K562 (cell line): ENCODE data around the gene FAM78A. TPM values are rescaled to one million over a fixed set of nuclear protein-coding genes. Genes with fewer than 3 reads are reported as not detected.

Experiments used
- ATAC-seq: fragments of 200-7000 bp; cut with Tn5 transposase; 3 replicates; pipeline ENCODE4 v1.9.1; 2020; ENCODE audit warnings: moderate library complexity
- BruUV-seq: library from RNA; stranded (reverse); fragments of 400-500 nt; replicated peaks from 2 replicates; lab custom pipeline; 2021; lab: Mats Ljungman, UMichigan
- CTCF ChIA-PET: fragments of 300-600 bp; formaldehyde crosslinking; extraction: SDS; loops from one replicate; lab custom pipeline; 2021; ENCODE audit warnings: low intra/inter-chr PET ratio; lab: Yijun Ruan, JAX
- POLR2A ChIA-PET: fragments of 300-600, 350-650 bp; sonication (Branson Sonifier 250); formaldehyde crosslinking; extraction: SDS; loops from one replicate; lab custom pipeline; 2021; ENCODE audit warnings: antibody characterized with exemption, inconsistent platforms; lab: Yijun Ruan, JAX
- DNase-seq, 4 experiments: peaks; one replicate each; pipeline versions ENCODE4 v3.0.0 to v3.0.0-alpha.2; 2011 to 2018; ENCODE audit warnings: low spot score in 3 of 4, mixed read lengths in 3 of 4; ENCODE audit errors: extremely low read depth in 1 of 4
- FAIRE-seq: peaks from 2 replicates; lab custom pipeline; 2011; peaks lifted over from hg19 to GRCh38; lab: Jason Lieb, UNC
- H2AFZ ChIP-seq: 2 replicates; pipeline ENCODE4 v1.6.0; 2011; ENCODE audit warnings: low read depth, low read length, control low read depth, inconsistent platforms
- H3K27ac ChIP-seq: fragments of 200-600 bp; 3 replicates; pipeline ENCODE4 v1.8.0; 2011; ENCODE audit warnings: low read depth, mild to moderate bottlenecking, control low read depth, inconsistent platforms, low read length, moderate library complexity, mixed read lengths; ENCODE audit errors: extremely low read depth
- H3K27me3 ChIP-seq, 2 experiments: fragments of 300-600 bp in 1 of 2; 2 replicates in 1 of 2; 3 replicates in 1 of 2; pipeline versions ENCODE4 v1.6.0 to v1.8.0; 2011; ENCODE audit warnings: inconsistent platforms in 2 of 2, low read length in 2 of 2, mild to moderate bottlenecking in 1 of 2, mixed read lengths in 1 of 2, moderate library complexity in 1 of 2; ENCODE audit not compliant: control insufficient read depth in 2 of 2, insufficient read depth in 2 of 2
- H3K36me3 ChIP-seq: fragments of 300-600 bp; 3 replicates; pipeline ENCODE4 v1.8.0; 2011; ENCODE audit warnings: mild to moderate bottlenecking, low read length, inconsistent platforms; ENCODE audit not compliant: control insufficient read depth, insufficient read depth
- H3K4me1 ChIP-seq, 2 experiments: fragments of 200-600 bp in 1 of 2; replicated peaks in 1 of 2; 2 replicates in 1 of 2; 3 replicates in 1 of 2; pipeline versions ENCODE4 v1.5.1 to v1.8.0; 2011; ENCODE audit warnings: inconsistent platforms in 2 of 2, low read length in 2 of 2, mild to moderate bottlenecking in 1 of 2, mixed read lengths in 1 of 2, moderate library complexity in 1 of 2; ENCODE audit not compliant: control insufficient read depth in 2 of 2, insufficient read depth in 2 of 2
- H3K4me2 ChIP-seq: 2 replicates; pipeline ENCODE4 v1.6.1; 2011; ENCODE audit warnings: low read length, control low read depth, inconsistent platforms, mixed read lengths; ENCODE audit not compliant: insufficient read depth
- H3K4me3 ChIP-seq: fragments of 200-600 bp; sonication (generic), shearing (Covaris generic); 2 replicates; pipeline ENCODE4 v1.5.1; 2016; ENCODE audit warnings: control low read depth, inconsistent platforms
- H3K79me2 ChIP-seq: fragments of 200-600 bp; 3 replicates; pipeline ENCODE4 v1.8.0; 2011; ENCODE audit warnings: low read length, inconsistent platforms; ENCODE audit not compliant: control insufficient read depth, insufficient read depth
- H3K9ac ChIP-seq, 2 experiments: 2 replicates each; pipeline versions ENCODE4 v1.6.0 to v1.6.1; 2011; ENCODE audit warnings: low read depth in 2 of 2, low read length in 2 of 2, control low read depth in 1 of 2, inconsistent platforms in 1 of 2, mild to moderate bottlenecking in 1 of 2, mixed read lengths in 1 of 2; ENCODE audit not compliant: insufficient read depth in 1 of 2
- H3K9me1 ChIP-seq: one replicate; pipeline ENCODE4 v1.6.0; 2011; ENCODE audit warnings: inconsistent platforms, mild to moderate bottlenecking, low read length, moderate library complexity; ENCODE audit not compliant: control insufficient read depth, insufficient read depth
- H3K9me3 ChIP-seq: replicated peaks from 2 replicates; pipeline ENCODE4 v1.5.1; 2011; ENCODE audit warnings: low read depth, low read length, inconsistent platforms; ENCODE audit not compliant: control insufficient read depth, insufficient read depth
- H4K20me1 ChIP-seq: replicated peaks from 2 replicates; pipeline ENCODE4 v1.6.1; 2011; ENCODE audit warnings: low read length, inconsistent platforms, mixed read lengths; ENCODE audit not compliant: control insufficient read depth, insufficient read depth
- NCOR1 ChIP-seq: fragments of 450-650 bp; IDR thresholded peaks from 2 replicates; pipeline ENCODE4 v1.6.1; 2016; ENCODE audit warnings: mild to moderate bottlenecking, moderate library complexity
- WGBS: fragments of 100-300 bp; shearing (Covaris generic); methylation state at CpG from one replicate; pipeline ENCODE4 v1.1.6; 2016; ENCODE audit warnings: low coverage, mixed read lengths; ENCODE audit not compliant: insufficient coverage; ENCODE audit errors: missing lambda C conversion rate; 5-methylcytosine and 5-hydroxymethylcytosine counted together
- in situ Hi-C: fragments of 300-500 bp; cut with MboI; formaldehyde crosslinking; loops from 4 replicates; pipeline ENCODE4 v1.15.0; 2018; ENCODE audit warnings: inconsistent platforms, mixed read lengths
- intact Hi-C: fragments of 100-400 bp; cut with micrococcal nuclease; formaldehyde crosslinking; loops from 2 replicates; pipeline ENCODE4 v1.14.2; 2022
- polyA plus RNA-seq, 8 experiments: library from polyadenylated mRNA; depleted of rRNA in 4 of 8; stranded (reverse) in 5 of 8; unstranded in 3 of 8; fragments of >200 nt; fragmentation: Nextera tagmentation in 2 of 8; fragmentation: Illumina TruSeq in 1 of 8; extraction: Ambion mirVana in 2 of 8; extraction: Trizol in 1 of 8; gene quantifications; 2 replicates each; pipeline versions ENCODE4 v1.2.1 to v1.2.3, GENCODE V29; 2011 to 2014; ENCODE audit warnings: inconsistent platforms in 1 of 8, missing spikeins in 1 of 8
- total RNA-seq, 7 experiments: library from RNA; depleted of rRNA in 6 of 7; stranded (reverse); fragments of >200 nt in 6 of 7; fragmentation: Illumina TruSeq in 2 of 7; extraction: Trizol in 2 of 7; gene quantifications; 2 replicates each; pipeline versions ENCODE4 v1.2.1 to v1.2.3, GENCODE V29; 2011 to 2021; ENCODE audit warnings: low replicate concordance in 1 of 7
- TF ChIP-seq, protein P1 (sequence below), 3 experiments: fragments of 200-800 bp in 1 of 3; fragments of 250-450 bp in 1 of 3; fragments of 450-650 bp in 1 of 3; sonication (Bioruptor Pico) in 1 of 3; sonication (Bioruptor generic) in 1 of 3; formaldehyde crosslinking in 1 of 3; IDR thresholded peaks; 2 replicates each; pipeline versions ENCODE4 v1.6.1 to v1.8.0; 2016 to 2022; ENCODE audit warnings: mild to moderate bottlenecking in 2 of 3, missing genetic modification characterization in 2 of 3, missing compliant biosample characterization in 1 of 3, moderate library complexity in 1 of 3
- TF ChIP-seq, protein P2 (sequence below): sonication (generic); formaldehyde crosslinking; IDR thresholded peaks from 2 replicates; pipeline ENCODE4 v1.8.1; 2023; ENCODE audit warnings: mild to moderate bottlenecking, missing genetic modification reagents
- TF ChIP-seq, protein P3 (sequence below), 2 experiments: fragments of 450-650 bp in 1 of 2; sonication (generic) in 1 of 2; formaldehyde crosslinking; conservative IDR thresholded peaks; 2 replicates each; pipeline versions ENCODE4 v1.4.0 to v1.8.1; 2020 to 2022; ENCODE audit warnings: mild to moderate bottlenecking in 1 of 2, missing genetic modification reagents in 1 of 2
- TF ChIP-seq, protein P4 (sequence below): sonication (generic); formaldehyde crosslinking; IDR thresholded peaks from 2 replicates; pipeline ENCODE4 v1.8.1; 2023; ENCODE audit warnings: mild to moderate bottlenecking, missing genetic modification reagents
- TF ChIP-seq, protein P5 (sequence below), 2 experiments: fragments of 450-650 bp in 1 of 2; sonication (generic) in 1 of 2; formaldehyde crosslinking in 1 of 2; IDR thresholded peaks in 1 of 2; conservative IDR thresholded peaks in 1 of 2; 2 replicates each; pipeline versions ENCODE4 v1.6.1 to v1.8.1; 2016 to 2023; ENCODE audit warnings: mild to moderate bottlenecking in 2 of 2, moderate library complexity in 2 of 2, inconsistent platforms in 1 of 2, missing genetic modification reagents in 1 of 2

Gene FAM78A
- total and polyA plus RNA-seq, 9 of the 15 experiments (the other 6 are each of a cell fraction or from before 2014, with no cell fraction given), result 0.56 to 103 (median 55.2) TPM

DNA sequence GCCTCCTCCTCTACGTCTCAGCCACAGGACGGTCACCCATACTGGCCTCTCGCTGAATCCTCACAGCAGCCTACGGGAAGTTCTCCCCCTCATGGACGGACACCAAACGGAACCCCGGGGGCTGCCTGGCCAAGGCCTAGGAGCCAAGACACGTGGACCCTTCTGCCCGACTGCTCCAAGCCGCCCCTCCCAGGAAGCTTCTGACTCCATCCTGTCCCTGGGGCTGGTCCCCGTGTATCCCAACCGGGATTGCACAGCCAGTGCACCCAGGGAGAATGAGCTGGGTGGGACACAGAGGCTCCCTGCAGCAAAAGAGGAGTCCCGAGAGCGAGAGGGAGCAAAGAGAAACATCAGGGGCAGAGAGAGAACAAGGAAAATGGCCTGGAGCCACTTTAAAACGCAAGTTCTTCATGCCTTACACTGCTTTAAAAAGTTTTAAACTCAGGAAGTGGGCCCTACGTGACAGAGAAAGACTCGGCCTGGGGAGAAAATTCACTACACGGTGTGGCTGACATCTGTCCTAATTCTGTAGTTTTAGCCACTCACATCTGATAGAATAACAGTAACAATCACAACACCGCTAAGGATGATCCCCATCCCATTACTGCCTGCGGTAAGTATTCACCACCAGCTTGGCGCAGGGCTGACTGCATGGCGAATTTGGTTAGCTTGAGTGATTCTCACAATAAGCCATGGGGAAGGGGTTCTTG, 3.0 kb downstream of the FAM78A start:
- Histone ChIP-seq H3K9me3 (no peaks in the 10 kb centered on the region), H3K79me2 (peaks cover 88% of the 10 kb centered on the region), H3K27ac (peak overlapping the region; percentile 75), H3K9me1 (peaks cover 5% of the 10 kb centered on the region), H3K36me3 (peaks cover 36% of the 10 kb centered on the region), H3K4me2 (peak overlapping the region; percentile 95), H4K20me1 (0 out of 2 replicates have a peak, but pooled peaks cover 3% of the 10 kb centered on the region), H3K4me1 (peaks cover 49 to 90% of the 10 kb centered on the region in 2 experiments), H2AFZ (peak overlapping the region; percentile 90), H3K9ac (peak overlapping the region; percentile 83 to 93), H3K27me3 (no peaks in the 10 kb centered on the region), H3K4me3 (peak overlapping the region; percentile 65)
- DNase-seq (peak; percentile 94 to 96 (median 95)), FAIRE-seq (peak; percentile 77), ATAC-seq (peak; percentile 42)
- 17% methylated on average over 22 of the region's 22 CpGs for whole genome bisulfite sequencing
- ChIA-PET POLR2A (interaction anchor here (0.5 to 14.6 kb wide), 13 partner anchors 9 to 1871 kb away, joined by 3 to 338 read pairs (median 4); partner anchors contain the start of gene NUP214), CTCF (interaction anchor here (1.4 kb wide), 1 partner anchor 95 kb away, joined by 9 read pairs; no protein-coding TSS in a partner anchor)
- TSS peak; percentile 47 for BruUV-seq
- in situ Hi-C loops (no loop called here), intact Hi-C loops (no loop called here)
- TF ChIP-seq, protein P1, sequence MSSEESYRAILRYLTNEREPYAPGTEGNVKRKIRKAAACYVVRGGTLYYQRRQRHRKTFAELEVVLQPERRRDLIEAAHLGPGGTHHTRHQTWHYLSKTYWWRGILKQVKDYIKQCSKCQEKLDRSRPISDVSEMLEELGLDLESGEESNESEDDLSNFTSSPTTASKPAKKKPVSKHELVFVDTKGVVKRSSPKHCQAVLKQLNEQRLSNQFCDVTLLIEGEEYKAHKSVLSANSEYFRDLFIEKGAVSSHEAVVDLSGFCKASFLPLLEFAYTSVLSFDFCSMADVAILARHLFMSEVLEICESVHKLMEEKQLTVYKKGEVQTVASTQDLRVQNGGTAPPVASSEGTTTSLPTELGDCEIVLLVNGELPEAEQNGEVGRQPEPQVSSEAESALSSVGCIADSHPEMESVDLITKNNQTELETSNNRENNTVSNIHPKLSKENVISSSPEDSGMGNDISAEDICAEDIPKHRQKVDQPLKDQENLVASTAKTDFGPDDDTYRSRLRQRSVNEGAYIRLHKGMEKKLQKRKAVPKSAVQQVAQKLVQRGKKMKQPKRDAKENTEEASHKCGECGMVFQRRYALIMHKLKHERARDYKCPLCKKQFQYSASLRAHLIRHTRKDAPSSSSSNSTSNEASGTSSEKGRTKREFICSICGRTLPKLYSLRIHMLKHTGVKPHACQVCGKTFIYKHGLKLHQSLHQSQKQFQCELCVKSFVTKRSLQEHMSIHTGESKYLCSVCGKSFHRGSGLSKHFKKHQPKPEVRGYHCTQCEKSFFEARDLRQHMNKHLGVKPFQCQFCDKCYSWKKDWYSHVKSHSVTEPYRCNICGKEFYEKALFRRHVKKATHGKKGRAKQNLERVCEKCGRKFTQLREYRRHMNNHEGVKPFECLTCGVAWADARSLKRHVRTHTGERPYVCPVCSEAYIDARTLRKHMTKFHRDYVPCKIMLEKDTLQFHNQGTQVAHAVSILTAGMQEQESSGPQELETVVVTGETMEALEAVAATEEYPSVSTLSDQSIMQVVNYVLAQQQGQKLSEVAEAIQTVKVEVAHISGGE (CRISPR knock-in tag; IDR thresholded peaks at IDR 0.05), result no peak
- TF ChIP-seq, protein P2, sequence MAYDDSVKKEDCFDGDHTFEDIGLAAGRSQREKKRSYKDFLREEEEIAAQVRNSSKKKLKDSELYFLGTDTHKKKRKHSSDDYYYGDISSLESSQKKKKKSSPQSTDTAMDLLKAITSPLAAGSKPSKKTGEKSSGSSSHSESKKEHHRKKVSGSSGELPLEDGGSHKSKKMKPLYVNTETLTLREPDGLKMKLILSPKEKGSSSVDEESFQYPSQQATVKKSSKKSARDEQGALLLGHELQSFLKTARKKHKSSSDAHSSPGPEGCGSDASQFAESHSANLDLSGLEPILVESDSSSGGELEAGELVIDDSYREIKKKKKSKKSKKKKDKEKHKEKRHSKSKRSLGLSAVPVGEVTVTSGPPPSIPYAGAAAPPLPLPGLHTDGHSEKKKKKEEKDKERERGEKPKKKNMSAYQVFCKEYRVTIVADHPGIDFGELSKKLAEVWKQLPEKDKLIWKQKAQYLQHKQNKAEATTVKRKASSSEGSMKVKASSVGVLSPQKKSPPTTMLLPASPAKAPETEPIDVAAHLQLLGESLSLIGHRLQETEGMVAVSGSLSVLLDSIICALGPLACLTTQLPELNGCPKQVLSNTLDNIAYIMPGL (CRISPR knock-in tag), result peak; percentile 92
- TF ChIP-seq NCOR1, result no peak
- TF ChIP-seq, protein P3, sequence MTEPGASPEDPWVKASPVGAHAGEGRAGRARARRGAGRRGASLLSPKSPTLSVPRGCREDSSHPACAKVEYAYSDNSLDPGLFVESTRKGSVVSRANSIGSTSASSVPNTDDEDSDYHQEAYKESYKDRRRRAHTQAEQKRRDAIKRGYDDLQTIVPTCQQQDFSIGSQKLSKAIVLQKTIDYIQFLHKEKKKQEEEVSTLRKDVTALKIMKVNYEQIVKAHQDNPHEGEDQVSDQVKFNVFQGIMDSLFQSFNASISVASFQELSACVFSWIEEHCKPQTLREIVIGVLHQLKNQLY (CRISPR knock-in tag; conservative IDR thresholded peaks at IDR 0.05), result peak in 1 of 2 experiments; percentile 63; a peak in 1 of 4 replicates
- TF ChIP-seq, protein P4, sequence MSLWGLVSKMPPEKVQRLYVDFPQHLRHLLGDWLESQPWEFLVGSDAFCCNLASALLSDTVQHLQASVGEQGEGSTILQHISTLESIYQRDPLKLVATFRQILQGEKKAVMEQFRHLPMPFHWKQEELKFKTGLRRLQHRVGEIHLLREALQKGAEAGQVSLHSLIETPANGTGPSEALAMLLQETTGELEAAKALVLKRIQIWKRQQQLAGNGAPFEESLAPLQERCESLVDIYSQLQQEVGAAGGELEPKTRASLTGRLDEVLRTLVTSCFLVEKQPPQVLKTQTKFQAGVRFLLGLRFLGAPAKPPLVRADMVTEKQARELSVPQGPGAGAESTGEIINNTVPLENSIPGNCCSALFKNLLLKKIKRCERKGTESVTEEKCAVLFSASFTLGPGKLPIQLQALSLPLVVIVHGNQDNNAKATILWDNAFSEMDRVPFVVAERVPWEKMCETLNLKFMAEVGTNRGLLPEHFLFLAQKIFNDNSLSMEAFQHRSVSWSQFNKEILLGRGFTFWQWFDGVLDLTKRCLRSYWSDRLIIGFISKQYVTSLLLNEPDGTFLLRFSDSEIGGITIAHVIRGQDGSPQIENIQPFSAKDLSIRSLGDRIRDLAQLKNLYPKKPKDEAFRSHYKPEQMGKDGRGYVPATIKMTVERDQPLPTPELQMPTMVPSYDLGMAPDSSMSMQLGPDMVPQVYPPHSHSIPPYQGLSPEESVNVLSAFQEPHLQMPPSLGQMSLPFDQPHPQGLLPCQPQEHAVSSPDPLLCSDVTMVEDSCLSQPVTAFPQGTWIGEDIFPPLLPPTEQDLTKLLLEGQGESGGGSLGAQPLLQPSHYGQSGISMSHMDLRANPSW (CRISPR knock-in tag), result peak; percentile 98
- TF ChIP-seq, protein P5, sequence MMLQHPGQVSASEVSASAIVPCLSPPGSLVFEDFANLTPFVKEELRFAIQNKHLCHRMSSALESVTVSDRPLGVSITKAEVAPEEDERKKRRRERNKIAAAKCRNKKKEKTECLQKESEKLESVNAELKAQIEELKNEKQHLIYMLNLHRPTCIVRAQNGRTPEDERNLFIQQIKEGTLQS (IDR thresholded peaks at IDR 0.05), result no peak
- TF ChIP-seq, protein P5 (CRISPR knock-in tag; conservative IDR thresholded peaks at IDR 0.05), result peak; percentile 74; the same call in 1 of the 2 replicates
